Transverse colon (tissue), 4 donors: Measurements from ENCODE around the gene SSBP2. TPM values are rescaled to one million over a fixed set of nuclear protein-coding genes. Genes with fewer than 3 reads are reported as not detected.
"Not testable (repeated sequence)": the region's sequence is repeated elsewhere in the genome, so short reads cannot be mapped to it uniquely, and the experiment has no call there.

ENCODE experiments used
- DNase-seq: peaks from one replicate; pipeline ENCODE4 v3.0.0-alpha.2; 2019
- H3K27ac ChIP-seq, 4 donors: fragments of 200-600 bp; sonication (generic); 2 replicates each; pipeline ENCODE4 v1.5.1; 2016 to 2018; ENCODE audit warnings: inconsistent platforms in 4 of 4
- H3K27me3 ChIP-seq: fragments of 200-600 bp; sonication (generic); 2 replicates; pipeline ENCODE4 v1.5.1; 2017; ENCODE audit warnings: inconsistent platforms
- H3K36me3 ChIP-seq, 4 donors: fragments of 200-600 bp; sonication (generic); 2 replicates each; pipeline ENCODE4 v1.5.1; 2017 to 2019; ENCODE audit warnings: inconsistent platforms in 4 of 4
- H3K4me1 ChIP-seq, 4 donors: fragments of 200-600 bp; sonication (generic); 2 replicates each; pipeline ENCODE4 v1.5.1; 2017 to 2020; ENCODE audit warnings: inconsistent platforms in 4 of 4
- H3K4me3 ChIP-seq, 4 donors: fragments of 200-600 bp; sonication (generic); 1 replicate in 1 of 4; 2 replicates in 3 of 4; pipeline versions ENCODE4 v1.5.1 to v1.6.1; 2017 to 2019; ENCODE audit warnings: inconsistent platforms in 4 of 4
- H3K9me3 ChIP-seq, 2 donors: fragments of 200-600 bp; sonication (generic); 2 replicates each; pipeline ENCODE4 v1.5.1; 2017 to 2019; ENCODE audit warnings: inconsistent platforms in 2 of 2
- EP300 ChIP-seq: sonication (generic); formaldehyde crosslinking; IDR thresholded peaks from one replicate; pipeline ENCODE4 v1.6.1; 2017; ENCODE audit warnings: antibody characterized with exemption, low read depth
- POLR2A ChIP-seq: fragments of 450-650 bp; IDR thresholded peaks from one replicate; pipeline ENCODE4 v1.6.1; 2016; ENCODE audit warnings: antibody characterized with exemption, mild to moderate bottlenecking, moderate library complexity
- POLR2AphosphoS5 ChIP-seq, 3 donors: sonication (generic); formaldehyde crosslinking; IDR thresholded peaks; one replicate each; pipeline ENCODE4 v1.6.1; 2016; ENCODE audit warnings: antibody characterized with exemption in 3 of 3
- WGBS, 2 donors: methylation state at CpG; one replicate each; pipeline ENCODE4 v1.1.5; 2018; ENCODE audit warnings: low coverage in 1 of 2; 5-methylcytosine and 5-hydroxymethylcytosine counted together
- in situ Hi-C, 4 donors: fragments of 200-750 bp; cut with MboI; loops; one replicate each; pipeline versions ENCODE4 v1.15.0 to v1.15.1; 2017; ENCODE audit warnings: low sequenced_read_pairs in 3 of 4, low pct_ligation_motif_present in 1 of 4, low pct_unique_long_range_greater_than_20kb in 1 of 4
- intact Hi-C: fragments of 100-400 bp; cut with DNase I; formaldehyde crosslinking; loops from one replicate; pipeline ENCODE4 v1.15.1; 2023; ENCODE audit warnings: low total_unique reads
- total RNA-seq, 4 donors: library from RNA; depleted of rRNA; stranded (reverse); fragments of >200 nt; gene quantifications; one replicate each; pipeline ENCODE4 v1.1.0, GENCODE V29; 2016
- TF ChIP-seq, protein P1 (sequence below), 5 experiments: fragments of 200-600 bp in 3 of 5; fragments of 450-650 bp in 2 of 5; sonication (generic) in 3 of 5; IDR thresholded peaks; 1 replicate in 2 of 5; 2 replicates in 3 of 5; pipeline ENCODE4 v1.5.1; 2016 to 2017; ENCODE audit warnings: antibody characterized with exemption in 5 of 5, inconsistent platforms in 3 of 5, mild to moderate bottlenecking in 2 of 5, moderate library complexity in 1 of 5

SSBP2 gene
- total RNA-seq, 4 donors from 2014 or later = 22.8 to 50.4 (median 34.4) TPM

DNA sequence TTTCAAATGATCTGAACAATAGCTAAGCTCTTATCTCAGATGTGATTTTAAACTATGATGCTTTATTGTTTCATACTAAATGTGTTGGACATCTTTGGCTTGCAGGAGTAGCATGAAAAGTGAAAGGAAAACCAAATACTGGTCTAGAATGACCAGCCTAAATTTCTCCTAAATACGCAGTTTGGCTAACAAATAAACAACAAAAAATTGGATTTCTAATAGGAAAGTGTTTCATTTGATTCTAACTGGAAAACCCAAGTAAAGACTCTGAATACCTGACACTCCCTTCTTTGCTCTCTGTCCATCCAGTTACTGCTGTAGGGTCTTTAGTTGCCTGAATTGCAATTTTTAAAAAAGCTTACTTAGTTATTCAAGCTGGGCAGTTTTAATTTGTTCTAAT lies 245.2 kb downstream of the SSBP2 start:
- Histone ChIP-seq H3K27me3 (no peaks in the 10 kb centered on the region), H3K9me3 (no peaks in the 10 kb centered on the region), H3K27ac (peak overlapping the region in 2 of 4 donors; percentile 8 to 50), H3K36me3 (no peaks in the 10 kb centered on the region), H3K4me1 (peaks cover 0 to 13% (median 2%) of the 10 kb centered on the region in 4 donors), H3K4me3 (no peak overlapping the region)
- TF ChIP-seq POLR2AphosphoS5 (IDR thresholded peaks at IDR 0.05) (no peak), EP300 (no peak), POLR2A (no peak)
- TF ChIP-seq, protein P1, sequence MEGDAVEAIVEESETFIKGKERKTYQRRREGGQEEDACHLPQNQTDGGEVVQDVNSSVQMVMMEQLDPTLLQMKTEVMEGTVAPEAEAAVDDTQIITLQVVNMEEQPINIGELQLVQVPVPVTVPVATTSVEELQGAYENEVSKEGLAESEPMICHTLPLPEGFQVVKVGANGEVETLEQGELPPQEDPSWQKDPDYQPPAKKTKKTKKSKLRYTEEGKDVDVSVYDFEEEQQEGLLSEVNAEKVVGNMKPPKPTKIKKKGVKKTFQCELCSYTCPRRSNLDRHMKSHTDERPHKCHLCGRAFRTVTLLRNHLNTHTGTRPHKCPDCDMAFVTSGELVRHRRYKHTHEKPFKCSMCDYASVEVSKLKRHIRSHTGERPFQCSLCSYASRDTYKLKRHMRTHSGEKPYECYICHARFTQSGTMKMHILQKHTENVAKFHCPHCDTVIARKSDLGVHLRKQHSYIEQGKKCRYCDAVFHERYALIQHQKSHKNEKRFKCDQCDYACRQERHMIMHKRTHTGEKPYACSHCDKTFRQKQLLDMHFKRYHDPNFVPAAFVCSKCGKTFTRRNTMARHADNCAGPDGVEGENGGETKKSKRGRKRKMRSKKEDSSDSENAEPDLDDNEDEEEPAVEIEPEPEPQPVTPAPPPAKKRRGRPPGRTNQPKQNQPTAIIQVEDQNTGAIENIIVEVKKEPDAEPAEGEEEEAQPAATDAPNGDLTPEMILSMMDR (IDR thresholded peaks at IDR 0.05) = no peak
- 69 to 74% methylated on average over 1 of the region's 1 CpG for WGBS, 2 donors
- in situ Hi-C loops = loop anchor here (10.0 to 25.0 kb wide), 5 partner anchors 232 to 657 kb away; no protein-coding TSS in a partner anchor
- intact Hi-C loops = loop anchor here (5.0 kb wide), 2 partner anchors 247 to 347 kb away; partner anchors contain the start of gene SSBP2
- no peak for DNase-seq

DNA sequence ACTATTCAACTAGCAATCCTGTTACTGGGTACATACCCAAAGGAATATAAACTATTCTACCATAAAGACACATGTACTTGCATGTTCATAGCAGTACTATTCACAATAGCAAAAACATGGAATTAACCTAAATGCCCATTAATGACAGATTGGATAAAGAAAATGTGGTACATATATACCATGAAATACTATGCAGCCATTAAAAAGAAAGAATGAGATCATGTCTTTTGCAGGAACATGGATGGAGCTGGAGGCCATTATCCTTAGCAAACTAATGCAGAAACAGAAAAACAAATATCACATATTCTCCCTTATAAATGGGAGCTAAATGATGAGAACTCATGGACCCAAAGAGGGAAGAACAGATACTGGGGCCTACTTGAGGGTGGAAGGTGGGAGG lies 247.3 kb downstream of the SSBP2 start:
- peaks cover 0 to 13% (median 2%) of the 10 kb centered on the region in 4 donors for H3K4me1 ChIP-seq
- H3K27me3 ChIP-seq, H3K9me3 ChIP-seq, intact Hi-C loops, H3K36me3 ChIP-seq, H3K27ac ChIP-seq, DNase-seq, H3K4me3 ChIP-seq: not testable (repeated sequence)
- in situ Hi-C loops = loop anchor here (10.0 to 25.0 kb wide), 5 partner anchors 234 to 659 kb away; no protein-coding TSS in a partner anchor

DNA sequence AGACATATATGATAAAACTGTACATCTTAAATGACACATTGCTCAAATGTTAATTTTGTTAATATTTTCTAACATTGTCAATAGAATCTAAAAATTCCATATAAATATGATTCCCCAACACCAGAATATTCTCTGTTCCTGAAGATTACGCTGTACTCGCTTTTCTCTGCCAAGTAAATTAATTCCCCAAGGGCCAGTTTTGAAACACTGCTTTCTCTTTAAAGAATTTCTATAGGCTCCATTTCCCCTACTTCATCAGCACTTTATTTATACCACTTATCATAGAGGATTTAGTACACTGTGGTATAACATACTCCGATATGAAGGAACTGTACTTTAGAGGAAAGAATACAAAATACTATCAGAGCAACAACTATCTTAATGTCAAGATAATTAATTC lies 255.6 kb downstream of the SSBP2 start:
- H3K9me3 ChIP-seq = no peaks in the 10 kb centered on the region
- H3K4me1 ChIP-seq = no peaks in the 10 kb centered on the region
- in situ Hi-C loops = no loop called here
- intact Hi-C loops = no loop called here
- no peak overlapping the region for H3K4me3 ChIP-seq
- no peaks in the 10 kb centered on the region for H3K36me3 ChIP-seq
- no peak for DNase-seq
- no peaks in the 10 kb centered on the region for H3K27me3 ChIP-seq
- 99 to 100% methylated on average over 3 of the region's 3 CpGs for WGBS, 2 donors
- H3K27ac ChIP-seq = no peak overlapping the region
- TF ChIP-seq, protein P1 (IDR thresholded peaks at IDR 0.05) = no peak
- TF ChIP-seq EP300 (no peak), POLR2A (no peak), POLR2AphosphoS5 (IDR thresholded peaks at IDR 0.05) (no peak)

DNA sequence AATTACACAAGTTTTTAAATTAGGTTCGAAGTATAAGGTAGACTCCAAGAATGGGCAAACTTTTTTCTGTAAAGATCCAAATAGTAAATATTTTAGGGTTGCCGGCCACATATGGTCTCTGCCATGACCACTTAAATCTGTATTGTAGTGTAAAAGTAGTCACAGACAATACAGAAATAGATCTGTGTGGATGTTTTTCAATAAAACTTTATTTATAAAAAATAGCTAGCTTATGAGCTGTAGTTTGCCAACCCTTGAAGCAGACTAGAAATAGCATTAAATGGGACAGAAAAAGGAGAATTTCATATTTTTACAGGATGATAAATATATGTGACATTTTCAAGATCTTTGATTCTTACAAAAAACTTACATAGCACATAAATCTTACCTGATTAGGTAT lies 262.0 kb downstream of the SSBP2 start:
- H3K9me3 ChIP-seq = no peaks in the 10 kb centered on the region
- H3K36me3 ChIP-seq = no peaks in the 10 kb centered on the region
- no peak overlapping the region for H3K4me3 ChIP-seq
- WGBS, 2 donors = 97 to 99% methylated on average over 2 of the region's 2 CpGs
- H3K4me1 ChIP-seq = no peaks in the 10 kb centered on the region
- H3K27ac ChIP-seq = no peak overlapping the region
- H3K27me3 ChIP-seq = no peaks in the 10 kb centered on the region
- no peak for TF ChIP-seq POLR2AphosphoS5 (IDR thresholded peaks at IDR 0.05)
- no peak for TF ChIP-seq POLR2A
- no peak for TF ChIP-seq EP300
- TF ChIP-seq, protein P1 (IDR thresholded peaks at IDR 0.05) = no peak
- intact Hi-C loops (no loop called here), in situ Hi-C loops (no loop called here)
- DNase-seq = no peak

DNA sequence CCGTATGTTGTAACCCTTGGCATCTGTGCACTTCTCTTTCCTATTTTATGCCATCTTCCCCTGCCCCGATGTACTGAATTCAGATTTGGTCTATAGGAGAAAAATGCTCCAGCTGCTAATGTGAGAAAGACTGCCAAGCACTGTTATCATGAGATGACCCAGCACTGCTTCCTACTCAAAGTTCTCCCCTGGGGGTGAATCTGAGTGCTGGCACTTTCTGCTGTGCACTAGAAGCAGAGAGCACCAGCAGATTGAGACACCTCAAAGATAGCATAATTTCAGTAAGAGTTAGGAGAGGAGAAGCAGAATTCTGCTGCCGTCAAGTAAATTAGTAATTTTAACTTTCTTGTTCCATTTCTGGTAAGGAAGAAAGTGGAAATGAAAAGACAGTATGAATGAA lies 264.2 kb downstream of the SSBP2 start:
- Histone ChIP-seq H3K36me3 (no peaks in the 10 kb centered on the region), H3K4me1 (no peaks in the 10 kb centered on the region), H3K4me3 (no peak overlapping the region), H3K27me3 (no peaks in the 10 kb centered on the region), H3K9me3 (no peaks in the 10 kb centered on the region), H3K27ac (no peak overlapping the region)
- WGBS, 2 donors = 86 to 90% methylated on average over 3 of the region's 3 CpGs
- TF ChIP-seq POLR2A (no peak), EP300 (no peak), POLR2AphosphoS5 (IDR thresholded peaks at IDR 0.05) (no peak)
- TF ChIP-seq, protein P1 (IDR thresholded peaks at IDR 0.05) = no peak
- intact Hi-C loops (no loop called here), in situ Hi-C loops (no loop called here)
- DNase-seq = no peak
